Activated CD4-positive, alpha-beta memory T cell treated with anti-CD3 and anti-CD28 coated beads for 36 hours (primary cell): ENCODE measurements around the gene PISD. TPM values are rescaled to one million over a fixed set of nuclear protein-coding genes. Genes with fewer than 3 reads are reported as not detected.
A peak's percentile ranks its signal among the peaks of the same experiment; 100 is the strongest.

ENCODE experiments used
- CTCF ChIA-PET: fragments of 350-600 bp; sonication (Branson Sonifier 250); formaldehyde crosslinking; loops from one replicate; lab custom pipeline; 2021; ENCODE audit warnings: antibody characterized with exemption, inconsistent platforms; lab: Charles Lee
- POLR2A ChIA-PET: fragments of 350-600 bp; sonication (Branson Sonifier 250); formaldehyde crosslinking; loops from one replicate; lab custom pipeline; 2021; ENCODE audit warnings: antibody characterized with exemption; lab: Charles Lee
- DNase-seq: peaks from one replicate; pipeline ENCODE4 v3.0.0-alpha.2; 2020
- H3K27ac Mint-ChIP-seq: one replicate; pipeline ENCODE4 v1.8.0; 2021; ENCODE audit warnings: mixed read lengths
- H3K27me3 Mint-ChIP-seq: one replicate; pipeline ENCODE4 v1.8.0; 2021; ENCODE audit warnings: mixed read lengths
- H3K36me3 Mint-ChIP-seq: one replicate; pipeline ENCODE4 v1.8.0; 2021; ENCODE audit warnings: mixed read lengths
- H3K4me1 Mint-ChIP-seq: one replicate; pipeline ENCODE4 v1.8.0; 2021; ENCODE audit warnings: low read depth, mixed read lengths
- H3K4me3 Mint-ChIP-seq: one replicate; pipeline ENCODE4 v1.8.0; 2021; ENCODE audit warnings: mild to moderate bottlenecking, mixed read lengths
- H3K9me3 Mint-ChIP-seq: one replicate; pipeline ENCODE4 v1.8.0; 2021; ENCODE audit warnings: mixed read lengths
- intact Hi-C: fragments of 100-400 bp; cut with micrococcal nuclease; formaldehyde crosslinking; loops from one replicate; pipeline ENCODE4 v1.15.1; 2023
- microRNA-seq: library from miRNA; unstranded; fragments of <30 nt; microRNA quantifications from one replicate; pipeline ENCODE4 v1.2.0, GENCODE V29; 2022; ENCODE audit warnings: borderline number of aligned reads, borderline microRNAs expressed, borderline replicate concordance
- total RNA-seq, 2 experiments: library from RNA; stranded (reverse); gene quantifications; one replicate each; pipeline ENCODE4 v1.2.3, GENCODE V29; 2021

Gene PISD
- total RNA-seq, 2 experiments from 2014 or later: 39.4 to 40.2 TPM

DNA sequence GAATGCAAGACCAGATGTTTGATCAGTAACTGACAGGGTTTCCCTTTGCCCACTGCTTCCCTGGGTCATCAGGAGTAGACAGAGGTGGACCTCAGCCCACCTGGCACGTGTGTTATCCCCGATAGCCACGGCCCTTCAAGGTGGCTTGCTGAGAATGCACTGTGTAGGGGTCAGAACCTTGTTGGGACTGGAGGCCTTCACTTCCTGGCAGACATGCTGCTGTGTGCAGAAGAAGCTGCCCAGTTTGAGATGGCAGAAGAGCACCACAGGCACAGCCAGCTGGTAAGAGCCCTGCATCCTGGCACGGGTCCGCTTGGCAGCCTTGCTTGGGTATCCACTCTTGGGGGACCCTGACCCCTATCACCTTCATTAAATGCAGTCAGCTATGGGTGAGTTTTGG, 83.8 kb downstream of the PISD start:
- ChIA-PET POLR2A (interaction anchor here (1.0 kb wide), 1 partner anchor 42 kb away, joined by 3 read pairs; no protein-coding TSS in a partner anchor), CTCF (interaction anchor here (1.0 kb wide), 1 partner anchor 12 kb away, joined by 3 read pairs; no protein-coding TSS in a partner anchor)
- no peak for DNase-seq
- Mint-ChIP-seq H3K27me3 (no peaks in the 10 kb centered on the region), H3K27ac (peak overlapping the region; percentile 18), H3K4me3 (no peak overlapping the region), H3K4me1 (peaks cover 16% of the 10 kb centered on the region), H3K9me3 (no peaks in the 10 kb centered on the region), H3K36me3 (peaks cover 35% of the 10 kb centered on the region)
- intact Hi-C loops: no loop called here

- H3K36me3 Mint-ChIP-seq: peaks cover 35% of the 10 kb centered on the region
- peak overlapping the region; percentile 18 for H3K27ac Mint-ChIP-seq
- no peak for DNase-seq
- no peaks in the 10 kb centered on the region for H3K9me3 Mint-ChIP-seq
- no peaks in the 10 kb centered on the region for H3K27me3 Mint-ChIP-seq
- H3K4me1 Mint-ChIP-seq: peaks cover 15% of the 10 kb centered on the region
- H3K4me3 Mint-ChIP-seq: no peak overlapping the region
- ChIA-PET POLR2A (no interaction called here), CTCF (interaction anchor here (1.0 kb wide), 1 partner anchor 11 kb away, joined by 3 read pairs; no protein-coding TSS in a partner anchor)
- intact Hi-C loops: no loop called here
These were observed 84.3 kb downstream of the PISD start for GRCh38 chr22:31577711-31578110.

DNA sequence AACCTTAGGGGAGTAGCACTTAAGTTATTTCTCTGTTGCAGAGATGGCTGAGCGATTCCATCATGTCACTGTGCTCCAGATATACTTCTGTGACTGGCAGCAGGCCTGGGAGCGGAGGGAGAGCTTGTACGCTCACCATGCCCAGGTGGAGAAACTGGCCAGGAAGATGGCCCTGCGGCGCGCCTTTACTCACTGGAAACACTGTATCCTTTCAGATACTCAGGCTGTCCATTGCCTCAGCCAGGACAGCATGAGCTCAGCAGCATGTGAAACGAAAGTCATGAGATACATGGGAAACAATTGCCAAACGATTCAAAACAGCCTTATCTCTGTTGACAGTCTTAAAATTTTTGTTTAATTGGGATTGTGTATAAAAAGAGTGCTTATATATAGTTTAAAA, 86.8 kb downstream of the PISD start:
- H3K36me3 Mint-ChIP-seq: peaks cover 36% of the 10 kb centered on the region
- CTCF ChIA-PET: interaction anchor here (1.3 to 1.5 kb wide), 2 partner anchors 13 to 19 kb away, joined by 4 to 7 read pairs; no protein-coding TSS in a partner anchor

DNA sequence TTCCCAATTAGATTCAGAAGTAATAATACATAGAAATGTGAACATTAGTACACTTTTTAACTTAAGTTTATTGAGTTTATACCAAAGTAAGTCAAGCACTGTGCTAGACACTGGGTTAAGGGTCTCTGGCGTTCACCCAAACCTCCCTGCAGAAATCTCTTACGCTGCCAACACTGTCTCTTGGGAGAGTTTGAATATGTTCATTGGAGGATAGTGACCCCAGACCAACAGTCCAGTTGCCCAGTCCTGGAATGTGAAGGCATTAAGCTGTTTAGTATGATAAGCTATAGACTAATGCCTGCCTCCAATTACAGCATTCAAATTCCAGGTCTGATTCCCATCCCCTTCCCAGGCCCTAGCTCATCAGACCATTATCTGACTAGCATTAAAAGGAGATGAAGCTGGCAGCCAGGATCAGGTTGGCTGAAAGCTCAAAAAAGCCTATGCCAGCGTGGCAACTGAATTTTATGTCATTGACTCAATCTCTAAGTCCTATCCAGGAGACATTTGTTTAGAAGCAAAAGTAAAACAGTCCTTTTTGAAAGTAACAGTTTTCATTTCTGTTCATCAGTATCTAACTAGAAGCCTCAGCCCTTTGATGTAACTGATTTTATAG, 87.9 kb downstream of the PISD start:
- Mint-ChIP-seq H3K27ac (no peak overlapping the region), H3K4me3 (no peak overlapping the region), H3K36me3 (peaks cover 33% of the 10 kb centered on the region), H3K27me3 (no peaks in the 10 kb centered on the region), H3K4me1 (peaks cover 5% of the 10 kb centered on the region), H3K9me3 (no peaks in the 10 kb centered on the region)
- ChIA-PET CTCF (interaction anchor here (1.3 to 1.5 kb wide), 2 partner anchors 12 to 17 kb away, joined by 4 to 7 read pairs; no protein-coding TSS in a partner anchor), POLR2A (no interaction called here)
- DNase-seq: no peak
- intact Hi-C loops: no loop called here

More for the DNA sequence above, 86.8 kb downstream of the PISD start:
- no peaks in the 10 kb centered on the region for H3K27me3 Mint-ChIP-seq
- H3K4me1 Mint-ChIP-seq: peaks cover 3% of the 10 kb centered on the region
- intact Hi-C loops: no loop called here
- DNase-seq: no peak
- H3K9me3 Mint-ChIP-seq: no peaks in the 10 kb centered on the region
- POLR2A ChIA-PET: no interaction called here
- no peak overlapping the region for H3K27ac Mint-ChIP-seq
- H3K4me3 Mint-ChIP-seq: no peak overlapping the region

GRCh38 chr22:31572939-31573338, 89.1 kb downstream of the PISD start:
- no peak for DNase-seq
- POLR2A ChIA-PET: no interaction called here
- Mint-ChIP-seq H3K4me3 (no peak overlapping the region), H3K27me3 (no peaks in the 10 kb centered on the region), H3K9me3 (no peaks in the 10 kb centered on the region), H3K4me1 (peaks cover 9% of the 10 kb centered on the region), H3K36me3 (peaks cover 34% of the 10 kb centered on the region), H3K27ac (no peak overlapping the region)
- intact Hi-C loops: no loop called here
- CTCF ChIA-PET: interaction anchor here (1.3 kb wide), 1 partner anchor 12 kb away, joined by 4 read pairs; no protein-coding TSS in a partner anchor

- no peak for DNase-seq
- intact Hi-C loops: no loop called here
- no peaks in the 10 kb centered on the region for H3K9me3 Mint-ChIP-seq
- H3K36me3 Mint-ChIP-seq: peaks cover 25% of the 10 kb centered on the region
- H3K27ac Mint-ChIP-seq: no peak overlapping the region
- H3K4me1 Mint-ChIP-seq: peaks cover 7% of the 10 kb centered on the region
- H3K4me3 Mint-ChIP-seq: no peak overlapping the region
- POLR2A ChIA-PET: no interaction called here
- CTCF ChIA-PET: interaction anchor here (2.1 kb wide), 1 partner anchor 12 kb away, joined by 10 read pairs; no protein-coding TSS in a partner anchor
- H3K27me3 Mint-ChIP-seq: no peaks in the 10 kb centered on the region
These were observed 92.9 kb downstream of the PISD start for GRCh38 chr22:31569126-31569525.

Small RNA genes within 50 kb of the gene (microRNA-seq; reads per million reads assigned to microRNA genes)
- gene MIR7109: not detected

Other genes with a start within 250 kb of the PISD start
- 10 to 100 TPM; 39.7 to 43.2 TPM for gene EIF4ENIF1, start 172.4 kb downstream of the PISD start, total RNA-seq
- gene SFI1, start 165.7 kb downstream of the PISD start, total RNA-seq: 100 to 1,000 TPM; 227 to 240 TPM
- gene PRR14L, start 87.9 kb upstream of the PISD start, total RNA-seq: 10 to 100 TPM; 41.3 to 45.2 TPM
- 10 to 100 TPM; 27.5 to 31.6 TPM for gene DEPDC5, start 91.8 kb upstream of the PISD start, total RNA-seq